ENCODE measurements around the gene BCAS3.

Gene BCAS3

DNA sequence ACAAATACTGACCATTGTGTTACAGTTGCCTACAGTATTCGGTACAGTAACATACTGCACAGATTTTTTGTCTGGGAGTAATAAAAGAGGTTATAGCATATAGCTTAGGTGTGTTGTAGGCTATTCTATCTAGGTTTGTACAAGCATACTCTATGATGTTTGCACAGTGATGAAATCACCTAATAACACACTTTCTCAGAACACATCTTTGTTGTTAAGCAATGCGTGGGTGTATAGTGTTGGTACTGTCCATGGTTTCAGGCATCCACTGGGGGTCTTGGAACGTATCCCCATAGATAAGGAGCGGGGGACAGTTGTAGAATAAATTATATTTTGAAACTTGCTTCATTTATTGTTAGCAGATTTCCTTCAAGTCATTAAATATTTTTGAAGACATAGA, 428.7 kb downstream of the BCAS3 start:
- no peak overlapping the region for H3K27ac ChIP-seq (ENCODE audit: low read depth, low read length, severe bottlenecking)
- no peaks in the 10 kb centered on the region for H3K36me3 ChIP-seq (ENCODE audit: control insufficient read depth, insufficient read depth, low read length)
- WGBS, 2 experiments (ENCODE audit: insufficient coverage in 2 of 2): no CpG with 5 or more reads among the region's 4 CpGs
- no peaks in the 10 kb centered on the region for H3K4me1 ChIP-seq (ENCODE audit: control insufficient read depth, insufficient read depth, low read length, poor library complexity, severe bottlenecking)
- no peak overlapping the region for H3K4me3 ChIP-seq (ENCODE audit: extremely low read depth, insufficient read depth, low read length, poor library complexity, severe bottlenecking)
- H3K9me3 ChIP-seq (ENCODE audit: control insufficient read depth, low read length): no peaks in the 10 kb centered on the region

DNA sequence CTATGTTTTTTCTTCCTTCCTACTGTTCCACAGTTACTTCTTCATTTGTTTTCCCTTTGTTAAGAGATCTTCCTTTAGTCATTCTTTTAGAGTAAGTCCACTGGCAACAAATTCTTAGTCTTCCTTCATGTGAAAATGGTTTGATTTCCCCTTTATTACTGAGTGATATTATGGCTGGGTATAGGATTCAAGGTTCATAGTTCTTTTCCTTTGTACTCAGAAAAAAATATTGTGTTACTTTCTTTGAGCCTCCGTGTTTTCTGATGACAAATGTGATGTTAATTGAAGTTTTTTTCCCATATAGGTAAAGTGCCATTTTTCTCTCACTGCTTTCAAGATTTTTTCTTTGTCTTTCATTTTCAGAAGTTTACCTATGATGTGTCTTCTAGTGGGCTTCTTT, 438.9 kb downstream of the BCAS3 start:
- H3K9me3 ChIP-seq (ENCODE audit: control insufficient read depth, low read length): no peaks in the 10 kb centered on the region
- 80% methylated on average over 1 of the region's 1 CpG; no CpG with 5 or more reads in 1 of the 2 experiments for WGBS, 2 experiments (ENCODE audit: insufficient coverage in 2 of 2)
- H3K27ac ChIP-seq (ENCODE audit: low read depth, low read length, severe bottlenecking): no peak overlapping the region
- no peaks in the 10 kb centered on the region for H3K36me3 ChIP-seq (ENCODE audit: control insufficient read depth, insufficient read depth, low read length)
- H3K4me3 ChIP-seq (ENCODE audit: extremely low read depth, insufficient read depth, low read length, poor library complexity, severe bottlenecking): no peak overlapping the region
- H3K4me1 ChIP-seq (ENCODE audit: control insufficient read depth, insufficient read depth, low read length, poor library complexity, severe bottlenecking): no peaks in the 10 kb centered on the region

DNA sequence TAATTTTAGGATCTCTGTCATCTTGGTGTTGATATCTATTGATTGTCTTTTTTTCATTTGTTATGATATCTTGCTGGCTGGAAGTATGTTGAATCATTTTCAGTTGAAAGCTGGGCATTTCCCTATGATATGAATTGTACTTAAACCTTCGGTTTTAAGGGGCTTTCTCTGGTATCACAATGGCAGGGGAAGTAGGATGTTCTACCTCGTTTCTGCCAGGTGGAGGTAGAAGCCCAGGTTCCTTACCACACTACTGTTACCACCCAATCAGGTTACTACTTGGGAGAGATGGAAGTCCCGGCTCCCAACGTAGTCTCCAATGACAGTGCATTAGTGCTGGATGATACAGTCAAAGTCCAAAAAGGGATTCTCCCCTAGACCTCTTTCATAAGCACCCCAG, 440.3 kb downstream of the BCAS3 start:
- Histone ChIP-seq H3K9me3 (ENCODE audit: control insufficient read depth, low read length) (no peaks in the 10 kb centered on the region), H3K36me3 (ENCODE audit: control insufficient read depth, insufficient read depth, low read length) (no peaks in the 10 kb centered on the region), H3K4me1 (ENCODE audit: control insufficient read depth, insufficient read depth, low read length, poor library complexity, severe bottlenecking) (no peaks in the 10 kb centered on the region), H3K27ac (ENCODE audit: low read depth, low read length, severe bottlenecking) (no peak overlapping the region), H3K4me3 (ENCODE audit: extremely low read depth, insufficient read depth, low read length, poor library complexity, severe bottlenecking) (no peak overlapping the region)
- WGBS, 2 experiments (ENCODE audit: insufficient coverage in 2 of 2): 71% methylated on average over 1 of the region's 4 CpGs; no CpG with 5 or more reads in 1 of the 2 experiments

GRCh38 chr17:61118871-61119270, 441.2 kb downstream of the BCAS3 start:
- no peaks in the 10 kb centered on the region for H3K4me1 ChIP-seq (ENCODE audit: control insufficient read depth, insufficient read depth, low read length, poor library complexity, severe bottlenecking)
- H3K4me3 ChIP-seq (ENCODE audit: extremely low read depth, insufficient read depth, low read length, poor library complexity, severe bottlenecking): no peak overlapping the region
- no peak overlapping the region for H3K27ac ChIP-seq (ENCODE audit: low read depth, low read length, severe bottlenecking)
- WGBS, 2 experiments (ENCODE audit: insufficient coverage in 2 of 2): no CpG with 5 or more reads among the region's 2 CpGs
- H3K36me3 ChIP-seq (ENCODE audit: control insufficient read depth, insufficient read depth, low read length): no peaks in the 10 kb centered on the region
- H3K9me3 ChIP-seq (ENCODE audit: control insufficient read depth, low read length): no peaks in the 10 kb centered on the region

- Histone ChIP-seq H3K4me3 (ENCODE audit: extremely low read depth, insufficient read depth, low read length, poor library complexity, severe bottlenecking) (no peak overlapping the region), H3K27ac (ENCODE audit: low read depth, low read length, severe bottlenecking) (no peak overlapping the region), H3K9me3 (ENCODE audit: control insufficient read depth, low read length) (no peaks in the 10 kb centered on the region), H3K4me1 (ENCODE audit: control insufficient read depth, insufficient read depth, low read length, poor library complexity, severe bottlenecking) (no peaks in the 10 kb centered on the region), H3K36me3 (ENCODE audit: control insufficient read depth, insufficient read depth, low read length) (no peaks in the 10 kb centered on the region)
- WGBS, 2 experiments (ENCODE audit: insufficient coverage in 2 of 2): 0% methylated on average over 1 of the region's 2 CpGs; no CpG with 5 or more reads in 1 of the 2 experiments
Observed at GRCh38 chr17:61122326-61122913, 444.8 kb downstream of the BCAS3 start.

DNA sequence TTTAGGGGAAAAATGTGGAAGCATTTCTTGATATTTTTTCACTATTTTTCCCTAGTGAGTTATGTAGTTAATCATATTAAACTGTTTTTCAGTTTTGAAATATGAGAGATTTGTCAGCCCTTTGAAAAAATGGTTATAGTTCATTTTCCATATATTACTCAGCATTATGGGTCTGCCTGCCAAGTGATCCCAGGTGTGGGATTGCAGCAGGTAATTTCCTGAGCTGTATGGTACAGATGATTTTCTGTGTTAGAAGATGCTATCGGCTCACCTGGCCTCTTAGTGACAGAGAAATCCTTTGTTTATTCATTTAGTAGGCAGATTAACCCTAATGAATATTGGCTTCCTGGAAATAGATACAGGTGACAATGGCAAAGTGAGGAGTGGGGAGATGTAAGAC, 446.9 kb downstream of the BCAS3 start:
- WGBS, 2 experiments (ENCODE audit: insufficient coverage in 2 of 2): no CpG with 5 or more reads among the region's 1 CpG
- no peaks in the 10 kb centered on the region for H3K9me3 ChIP-seq (ENCODE audit: control insufficient read depth, low read length)
- H3K4me1 ChIP-seq (ENCODE audit: control insufficient read depth, insufficient read depth, low read length, poor library complexity, severe bottlenecking): peaks cover 4% of the 10 kb centered on the region
- no peak overlapping the region for H3K4me3 ChIP-seq (ENCODE audit: extremely low read depth, insufficient read depth, low read length, poor library complexity, severe bottlenecking)
- no peak overlapping the region for H3K27ac ChIP-seq (ENCODE audit: low read depth, low read length, severe bottlenecking)
- H3K36me3 ChIP-seq (ENCODE audit: control insufficient read depth, insufficient read depth, low read length): no peaks in the 10 kb centered on the region

DNA sequence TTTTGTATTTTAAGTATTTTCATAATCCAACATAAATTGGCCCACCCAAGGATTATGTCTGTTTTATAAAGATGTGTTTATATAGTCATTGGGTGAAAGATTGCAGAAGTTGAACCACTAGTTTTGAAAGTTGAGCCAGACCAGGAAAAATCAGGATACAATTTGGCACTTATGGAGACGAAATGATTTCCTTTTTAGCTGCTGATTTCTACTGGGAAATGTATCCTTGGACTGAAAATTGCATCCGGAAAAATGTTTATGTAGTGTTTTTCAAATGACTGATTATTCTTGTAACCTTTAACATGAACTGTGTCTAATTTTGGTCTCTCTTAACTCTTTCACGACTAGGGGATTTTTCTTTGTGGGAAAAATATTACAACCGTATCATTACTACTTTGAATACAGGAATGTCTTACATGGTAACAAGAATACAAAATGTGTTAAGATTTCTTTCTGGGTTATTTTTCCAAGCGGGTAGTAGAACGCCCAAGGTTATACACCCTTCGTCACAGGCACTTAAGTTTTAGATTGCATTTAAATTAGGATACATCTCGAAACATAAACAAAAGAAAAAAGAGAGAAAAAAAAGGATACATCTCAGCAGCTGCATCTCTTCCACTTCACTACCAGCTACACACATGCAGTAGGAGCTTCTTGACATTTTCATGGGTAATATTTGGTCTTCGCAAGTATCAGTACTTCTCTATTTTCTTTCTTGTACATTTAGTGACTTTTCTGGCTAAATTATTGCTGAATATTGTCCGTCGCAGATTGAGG, 449.0 kb downstream of the BCAS3 start:
- H3K36me3 ChIP-seq (ENCODE audit: control insufficient read depth, insufficient read depth, low read length): no peaks in the 10 kb centered on the region
- no peak overlapping the region for H3K27ac ChIP-seq (ENCODE audit: low read depth, low read length, severe bottlenecking)
- H3K9me3 ChIP-seq (ENCODE audit: control insufficient read depth, low read length): no peaks in the 10 kb centered on the region
- peaks cover 7% of the 10 kb centered on the region for H3K4me1 ChIP-seq (ENCODE audit: control insufficient read depth, insufficient read depth, low read length, poor library complexity, severe bottlenecking)
- WGBS, 2 experiments (ENCODE audit: insufficient coverage in 2 of 2): 90 to 94% methylated on average over 3 to 5 of the region's 11 CpGs
- H3K4me3 ChIP-seq (ENCODE audit: extremely low read depth, insufficient read depth, low read length, poor library complexity, severe bottlenecking): no peak overlapping the region

DNA sequence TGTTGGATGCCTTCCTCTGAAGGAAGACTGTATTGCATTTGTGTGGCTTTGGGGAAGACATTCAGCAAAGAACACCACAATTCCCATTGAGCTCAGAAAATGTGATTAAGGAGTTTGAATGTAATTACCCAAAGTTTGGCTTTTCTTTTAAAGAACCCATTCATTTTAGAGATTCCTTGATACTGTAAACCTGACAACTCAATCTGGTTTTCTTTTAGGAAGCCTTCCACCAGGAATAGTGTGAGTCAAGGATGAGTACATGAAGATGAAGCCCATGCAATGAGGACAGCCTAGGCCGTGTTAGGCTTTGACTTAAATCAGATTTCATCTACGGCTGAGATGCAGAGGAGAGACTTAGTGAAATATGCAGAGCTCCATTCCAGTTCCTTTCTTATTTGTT, 450.3 kb downstream of the BCAS3 start:
- Histone ChIP-seq H3K36me3 (ENCODE audit: control insufficient read depth, insufficient read depth, low read length) (no peaks in the 10 kb centered on the region), H3K9me3 (ENCODE audit: control insufficient read depth, low read length) (no peaks in the 10 kb centered on the region), H3K27ac (ENCODE audit: low read depth, low read length, severe bottlenecking) (no peak overlapping the region), H3K4me3 (ENCODE audit: extremely low read depth, insufficient read depth, low read length, poor library complexity, severe bottlenecking) (no peak overlapping the region), H3K4me1 (ENCODE audit: control insufficient read depth, insufficient read depth, low read length, poor library complexity, severe bottlenecking) (peaks cover 9% of the 10 kb centered on the region)
- WGBS, 2 experiments (ENCODE audit: insufficient coverage in 2 of 2): 100% methylated on average over 1 to 2 of the region's 2 CpGs

- Histone ChIP-seq H3K27ac (ENCODE audit: low read depth, low read length, severe bottlenecking) (no peak overlapping the region), H3K36me3 (ENCODE audit: control insufficient read depth, insufficient read depth, low read length) (no peaks in the 10 kb centered on the region), H3K4me1 (ENCODE audit: control insufficient read depth, insufficient read depth, low read length, poor library complexity, severe bottlenecking) (peaks cover 9% of the 10 kb centered on the region), H3K9me3 (ENCODE audit: control insufficient read depth, low read length) (no peaks in the 10 kb centered on the region), H3K4me3 (ENCODE audit: extremely low read depth, insufficient read depth, low read length, poor library complexity, severe bottlenecking) (no peak overlapping the region)
- WGBS, 2 experiments (ENCODE audit: insufficient coverage in 2 of 2): 93 to 94% methylated on average over 6 of the region's 8 CpGs
Observed at GRCh38 chr17:61128661-61129115, 451.0 kb downstream of the BCAS3 start.

GRCh38 chr17:61129267-61130254, 451.9 kb downstream of the BCAS3 start:
- Histone ChIP-seq H3K27ac (ENCODE audit: low read depth, low read length, severe bottlenecking) (no peak overlapping the region), H3K36me3 (ENCODE audit: control insufficient read depth, insufficient read depth, low read length) (no peaks in the 10 kb centered on the region), H3K9me3 (ENCODE audit: control insufficient read depth, low read length) (no peaks in the 10 kb centered on the region), H3K4me1 (ENCODE audit: control insufficient read depth, insufficient read depth, low read length, poor library complexity, severe bottlenecking) (peaks cover 9% of the 10 kb centered on the region), H3K4me3 (ENCODE audit: extremely low read depth, insufficient read depth, low read length, poor library complexity, severe bottlenecking) (no peak overlapping the region)
- WGBS, 2 experiments (ENCODE audit: insufficient coverage in 2 of 2): 85 to 94% methylated on average over 5 of the region's 7 CpGs

Measured in mesodermal cell (in vitro differentiated cells).